Rectal smooth muscle tissue (tissue), 1 donor: ENCODE measurements around the gene B4GALT3.
A peak's percentile ranks its signal among the peaks of the same experiment; 100 is the strongest.
"Not testable (repeated sequence)": the region's sequence is repeated elsewhere in the genome, so short reads cannot be mapped to it uniquely, and the experiment has no call there.

ENCODE experiments used
- H3K27ac ChIP-seq: one replicate; pipeline ENCODE4 v1.7.0; 2013; ENCODE audit warnings: low read depth, low read length, inconsistent platforms
- H3K27me3 ChIP-seq: one replicate; pipeline ENCODE4 v1.7.0; 2013; ENCODE audit warnings: low read length; ENCODE audit not compliant: control insufficient read depth, insufficient read depth
- H3K36me3 ChIP-seq: one replicate; pipeline ENCODE4 v1.7.0; 2013; ENCODE audit warnings: low read length; ENCODE audit not compliant: control insufficient read depth, insufficient read depth
- H3K4me1 ChIP-seq: one replicate; pipeline ENCODE4 v1.7.0; 2013; ENCODE audit warnings: low read length; ENCODE audit not compliant: control insufficient read depth, insufficient read depth
- H3K4me3 ChIP-seq: one replicate; pipeline ENCODE4 v1.7.0; 2013; ENCODE audit warnings: low read length
- H3K9ac ChIP-seq: one replicate; pipeline ENCODE4 v1.7.0; 2013; ENCODE audit warnings: low read length

B4GALT3 gene

DNA sequence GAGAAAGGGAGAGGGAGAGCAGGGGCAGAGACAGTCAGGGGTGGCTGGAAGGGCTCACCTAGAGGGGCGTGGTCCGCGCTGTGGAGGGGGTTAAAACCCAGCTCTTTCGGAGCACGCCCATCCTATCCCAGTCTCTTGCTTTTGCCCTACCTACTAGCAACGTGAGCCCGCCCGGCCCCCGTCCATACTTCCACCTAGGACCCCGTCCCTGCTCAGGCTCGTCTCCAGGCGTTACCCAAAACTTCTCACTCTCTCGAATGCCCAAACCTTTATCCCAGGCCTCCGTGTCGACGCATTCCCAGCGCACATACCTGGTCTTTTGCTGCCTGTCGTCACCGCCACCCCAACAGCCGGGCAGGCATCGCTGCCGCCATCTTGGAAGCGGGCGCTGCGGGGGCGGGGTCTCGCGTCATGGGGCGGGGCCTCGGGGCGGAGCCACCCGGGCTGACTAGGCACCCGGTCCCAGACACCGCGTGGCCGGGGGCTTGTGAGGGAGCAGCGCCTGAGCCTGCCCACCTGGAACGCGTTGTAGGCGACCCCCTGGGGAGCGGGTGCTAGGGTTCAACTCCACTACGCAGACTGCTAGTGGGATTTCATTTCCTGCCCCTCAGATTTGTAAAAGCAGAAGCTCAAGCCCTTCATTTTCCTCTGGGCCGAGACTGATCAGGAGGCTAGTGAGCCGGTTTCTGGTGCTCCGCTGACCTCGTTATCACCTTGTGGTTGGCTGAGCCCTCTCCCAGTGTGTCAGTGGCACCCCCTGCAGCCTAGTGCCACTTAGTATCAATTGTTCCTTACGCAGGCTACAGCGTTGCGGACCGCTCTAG lies at the start of gene B4GALT3:
Gene B4GALT3 (minus strand): TSS at position 396 of the 824 bp plus-strand sequence. CDS start 1,447 bp downstream, outside the sequence.
- Histone ChIP-seq H3K27ac (peak within 1 kb of the TSS; percentile 89), H3K36me3 (peaks cover 17% of the 10 kb centered on the region), H3K27me3 (no peaks in the 10 kb centered on the region), H3K4me1 (peaks cover 9% of the 10 kb centered on the region), H3K9ac (peak within 1 kb of the TSS; percentile 91), H3K4me3 (peak within 1 kb of the TSS; percentile 98)

DNA sequence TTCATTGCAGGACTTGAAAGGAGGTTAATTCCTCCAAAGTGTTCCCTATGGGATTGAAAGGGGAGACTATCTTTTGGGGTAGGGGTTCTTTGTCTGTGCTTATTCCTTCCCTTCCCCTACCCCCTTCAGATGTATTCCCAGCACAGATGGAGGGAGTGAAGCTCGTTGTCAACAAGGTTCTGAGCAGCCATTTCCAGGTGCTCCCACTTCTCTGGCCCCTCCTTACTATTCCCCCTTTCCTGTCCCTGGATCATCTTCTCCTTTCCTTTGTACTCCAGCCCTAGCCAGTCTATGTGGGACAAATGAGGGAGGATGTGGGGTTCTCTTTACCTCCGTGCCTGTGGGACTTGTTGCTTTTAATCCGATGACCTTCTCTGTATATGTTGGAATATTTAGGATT lies 49.5 kb upstream of the B4GALT3 start:
- Histone ChIP-seq H3K36me3 (peaks cover 14% of the 10 kb centered on the region), H3K4me1 (peaks cover 15% of the 10 kb centered on the region), H3K9ac (peak overlapping the region; percentile 26), H3K27ac (peak overlapping the region; percentile 86), H3K4me3 (peak overlapping the region; percentile 99), H3K27me3 (no peaks in the 10 kb centered on the region)

DNA sequence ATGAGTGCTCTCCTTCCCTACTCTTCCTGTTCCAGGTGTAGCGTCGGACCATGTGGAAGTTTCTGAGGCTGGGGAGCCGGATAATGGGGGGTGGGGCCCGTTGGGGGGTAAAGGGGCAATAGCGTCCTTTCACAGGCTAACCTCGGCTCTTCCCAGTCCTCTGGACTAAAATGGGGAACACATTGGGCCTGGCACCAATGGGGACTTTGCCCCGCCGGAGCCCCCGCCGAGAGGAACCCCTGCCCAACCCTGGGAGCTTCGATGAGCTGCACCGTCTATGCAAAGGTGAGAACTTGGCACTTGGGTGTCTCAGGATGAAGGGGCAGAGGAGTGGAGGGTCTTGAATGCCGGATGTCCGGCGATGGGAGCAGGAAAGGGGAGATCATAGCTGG lies 49.0 kb upstream of the B4GALT3 start:
- H3K27me3 ChIP-seq, result no peaks in the 10 kb centered on the region
- peak overlapping the region; percentile 68 for H3K9ac ChIP-seq
- peak overlapping the region; percentile 99 for H3K4me3 ChIP-seq
- H3K36me3 ChIP-seq, result peaks cover 14% of the 10 kb centered on the region
- peaks cover 15% of the 10 kb centered on the region for H3K4me1 ChIP-seq
- H3K27ac ChIP-seq, result peak overlapping the region; percentile 86

DNA sequence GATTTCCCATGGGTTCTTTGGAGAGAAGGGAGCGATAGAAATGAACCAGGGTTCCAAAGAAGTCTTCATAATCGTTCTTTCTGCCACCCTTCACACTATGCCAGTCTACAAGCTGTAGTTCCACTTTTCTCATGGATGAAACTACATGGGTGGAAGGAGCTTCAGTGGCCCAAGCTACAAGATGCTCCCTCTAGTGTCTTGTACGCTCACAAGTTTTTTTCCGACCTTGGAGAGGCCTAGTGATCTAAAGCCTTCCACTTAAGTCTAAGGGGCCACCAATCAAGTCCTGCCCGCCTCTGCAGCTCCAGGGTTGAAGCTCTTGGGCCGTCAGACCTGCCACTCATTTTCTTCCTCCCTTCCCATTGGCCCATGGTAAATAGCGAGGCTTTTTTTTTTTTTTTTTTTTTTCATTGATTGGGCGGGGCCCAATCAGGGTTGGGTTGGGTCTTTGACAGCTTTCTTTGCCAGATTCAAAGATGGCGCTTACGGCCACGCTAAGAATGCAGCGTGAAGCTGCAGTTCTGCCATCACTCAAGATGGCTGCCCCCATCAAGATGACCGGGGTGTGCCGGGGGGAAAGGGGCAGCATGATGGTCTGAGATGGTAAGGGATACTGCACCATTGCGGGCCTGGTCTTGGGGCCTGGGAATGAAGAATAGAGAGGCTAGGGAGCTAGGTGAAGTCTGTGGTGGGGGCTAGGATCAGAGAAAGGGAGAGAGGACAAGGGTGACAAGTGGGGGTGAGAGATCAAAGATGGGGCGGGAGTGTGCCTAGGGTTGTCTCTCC lies 48.4 kb upstream of the B4GALT3 start, which contains the start of gene TOMM40L:
Gene TOMM40L (plus strand): TSS at position 527 of the 786 bp plus-strand sequence. CDS start 430 bp downstream, outside the sequence.
- peak within 1 kb of the TSS; percentile 99 for H3K4me3 ChIP-seq
- H3K27me3 ChIP-seq, result no peaks in the 10 kb centered on the region
- H3K4me1 ChIP-seq, result peaks cover 15% of the 10 kb centered on the region
- peaks cover 14% of the 10 kb centered on the region for H3K36me3 ChIP-seq
- H3K9ac ChIP-seq, result peak within 1 kb of the TSS; percentile 68
- peak within 1 kb of the TSS; percentile 86 for H3K27ac ChIP-seq

DNA sequence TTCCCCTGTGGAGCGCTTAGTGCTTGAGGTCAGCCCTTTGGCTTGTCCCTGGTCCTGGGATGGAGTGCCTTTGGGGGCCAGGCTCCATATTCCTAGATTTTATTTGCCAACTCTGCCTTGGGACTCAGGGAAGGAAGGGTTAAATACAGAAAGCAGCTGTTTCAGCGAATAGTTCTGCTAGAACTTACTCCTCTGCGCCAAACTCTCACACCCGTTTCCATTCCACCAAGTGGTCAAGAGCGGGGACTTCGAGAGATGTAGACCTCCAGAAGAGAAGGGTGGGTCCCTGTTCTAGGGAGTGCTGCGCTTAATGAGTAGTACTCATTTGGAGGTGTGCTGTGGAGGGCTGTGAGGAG lies 47.8 kb upstream of the B4GALT3 start:
- no peak overlapping the region for H3K9ac ChIP-seq
- H3K4me3 ChIP-seq, result peak overlapping the region; percentile 5
- H3K36me3 ChIP-seq, result peaks cover 14% of the 10 kb centered on the region
- H3K4me1 ChIP-seq, result peaks cover 15% of the 10 kb centered on the region
- H3K27ac ChIP-seq, result peak overlapping the region; percentile 74
- no peaks in the 10 kb centered on the region for H3K27me3 ChIP-seq

DNA sequence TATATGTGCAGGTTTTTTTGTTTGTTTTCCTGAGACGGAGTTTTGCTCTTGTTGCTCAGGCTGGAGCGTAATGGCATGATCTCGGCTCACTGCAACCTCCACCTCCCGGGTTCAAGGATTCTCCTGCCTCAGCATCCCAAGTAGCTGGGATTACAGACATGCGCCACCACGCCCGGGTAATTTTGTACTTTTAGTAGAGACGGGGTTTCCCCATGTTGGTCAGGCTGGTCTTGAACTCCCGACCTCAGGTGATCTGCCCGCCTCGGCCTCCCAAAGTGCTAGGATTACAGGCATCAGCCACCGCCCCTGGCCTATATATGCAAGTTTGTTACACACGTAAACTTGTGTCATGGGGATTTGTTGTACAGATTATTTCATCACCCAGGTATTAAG lies 47.4 kb upstream of the B4GALT3 start:
- H3K27me3 ChIP-seq, H3K27ac ChIP-seq, H3K4me3 ChIP-seq, H3K9ac ChIP-seq: not testable (repeated sequence)
- Histone ChIP-seq H3K4me1 (peaks cover 15% of the 10 kb centered on the region), H3K36me3 (peaks cover 12% of the 10 kb centered on the region)

DNA sequence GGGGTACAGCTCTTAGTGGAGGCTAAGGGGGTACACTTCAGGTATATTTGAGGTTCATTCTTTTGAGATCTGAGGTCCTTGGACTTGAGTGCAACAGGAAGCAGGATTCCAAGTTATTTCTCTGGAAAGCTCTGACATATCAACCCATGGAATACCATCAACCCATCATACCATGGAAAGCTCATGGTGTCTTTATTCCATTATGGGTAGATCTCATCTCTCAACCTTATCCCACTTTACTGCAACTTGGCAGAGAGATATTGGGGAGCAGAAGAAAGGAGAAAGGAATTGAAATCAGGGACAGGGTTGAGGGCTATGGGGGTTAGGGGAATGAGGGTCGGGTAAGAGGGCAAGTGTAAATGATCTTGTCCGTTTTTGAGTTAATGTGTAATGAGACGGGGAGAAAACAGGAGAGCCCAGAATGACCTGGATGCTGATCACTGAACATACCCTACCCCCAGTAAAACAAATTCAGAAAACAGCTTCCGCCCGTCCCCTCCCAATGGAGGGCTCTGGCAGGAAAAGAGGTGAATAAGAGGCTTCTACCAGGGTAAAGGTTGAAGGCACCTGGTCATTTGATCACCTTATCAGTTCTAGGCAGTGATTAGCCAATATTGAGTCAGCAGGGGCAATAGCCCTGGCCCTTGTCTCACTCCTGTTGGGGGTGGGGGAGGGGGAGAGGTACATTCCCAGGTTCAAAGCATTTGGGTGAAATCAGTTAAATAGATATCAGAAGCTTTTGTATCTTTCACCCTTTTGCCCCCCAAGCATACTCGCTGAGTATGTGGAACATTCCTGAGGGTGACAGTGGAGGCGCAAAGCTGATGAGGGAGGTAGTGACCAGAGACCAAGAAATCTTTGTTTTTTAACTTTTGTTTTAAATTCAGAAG lies 46.7 kb upstream of the B4GALT3 start:
- Histone ChIP-seq H3K36me3 (peaks cover 9% of the 10 kb centered on the region), H3K27me3 (no peaks in the 10 kb centered on the region), H3K4me1 (peaks cover 15% of the 10 kb centered on the region), H3K9ac (no peak overlapping the region), H3K27ac (no peak overlapping the region), H3K4me3 (no peak overlapping the region)

DNA sequence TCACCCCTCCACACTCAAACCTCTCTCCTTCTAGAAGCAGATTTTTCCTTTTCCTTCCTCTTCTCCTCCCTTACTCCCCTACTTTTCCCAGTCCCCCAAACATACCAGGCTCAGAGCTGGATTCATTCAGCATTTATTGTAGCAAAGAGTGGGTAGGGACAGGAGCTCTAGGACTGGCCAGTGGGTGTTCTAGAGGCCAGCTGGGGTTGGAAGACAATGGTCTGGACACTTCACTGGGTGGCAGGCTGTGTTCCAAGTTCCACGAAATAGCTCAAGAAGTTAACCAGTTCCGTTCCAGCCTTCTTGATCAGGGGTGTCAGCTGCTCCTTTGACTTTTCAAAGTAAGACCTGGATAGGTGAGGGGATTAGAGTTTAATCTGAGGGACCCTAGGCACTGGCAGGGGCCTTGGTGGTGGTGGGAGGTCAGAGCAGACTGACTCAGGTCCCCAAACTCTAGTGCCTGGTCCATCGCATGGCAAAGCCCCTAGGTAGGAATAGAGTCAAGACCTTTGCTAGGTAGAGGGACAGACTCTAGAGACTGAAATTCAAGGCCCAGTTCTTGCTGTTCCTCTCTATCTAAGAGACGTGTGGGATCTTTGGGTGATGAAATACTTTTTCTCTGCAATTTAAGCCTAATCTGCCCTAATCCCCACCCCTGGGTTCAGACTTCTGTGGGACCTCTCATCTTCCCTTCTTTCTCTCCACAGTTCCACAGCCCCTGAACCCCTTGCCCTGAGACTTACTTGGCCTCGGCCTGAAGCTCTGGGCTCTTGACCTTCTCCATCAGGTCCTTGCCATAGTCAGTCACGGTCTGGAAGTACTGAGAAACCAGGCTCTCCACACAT lies 45.1 kb upstream of the B4GALT3 start:
- Histone ChIP-seq H3K4me1 (peaks cover 9% of the 10 kb centered on the region), H3K36me3 (no peaks in the 10 kb centered on the region), H3K27me3 (no peaks in the 10 kb centered on the region), H3K27ac (no peak overlapping the region), H3K9ac (no peak overlapping the region), H3K4me3 (no peak overlapping the region)

DNA sequence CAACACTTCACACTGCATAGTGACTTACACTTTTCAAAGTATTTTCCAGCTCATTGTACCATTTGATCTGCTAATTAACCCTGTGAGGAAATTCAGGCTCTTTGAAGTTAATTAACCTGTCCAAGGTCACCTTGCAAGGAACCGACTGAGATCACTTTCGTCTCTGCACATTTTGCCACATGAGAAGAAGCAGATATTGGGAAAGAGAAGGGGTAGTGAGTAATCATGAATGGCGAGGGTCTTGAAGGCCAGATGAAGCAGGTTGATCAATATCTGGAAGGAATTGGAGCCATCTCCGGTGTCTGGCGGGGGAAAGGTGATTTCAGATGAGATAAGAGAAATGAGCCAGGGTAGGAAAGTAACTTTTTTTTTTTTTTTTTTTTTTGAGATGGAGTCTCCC lies 42.7 kb upstream of the B4GALT3 start:
- H3K36me3 ChIP-seq, result no peaks in the 10 kb centered on the region
- no peaks in the 10 kb centered on the region for H3K27me3 ChIP-seq
- no peak overlapping the region for H3K9ac ChIP-seq
- H3K27ac ChIP-seq, result no peak overlapping the region
- no peak overlapping the region for H3K4me3 ChIP-seq
- no peaks in the 10 kb centered on the region for H3K4me1 ChIP-seq

DNA sequence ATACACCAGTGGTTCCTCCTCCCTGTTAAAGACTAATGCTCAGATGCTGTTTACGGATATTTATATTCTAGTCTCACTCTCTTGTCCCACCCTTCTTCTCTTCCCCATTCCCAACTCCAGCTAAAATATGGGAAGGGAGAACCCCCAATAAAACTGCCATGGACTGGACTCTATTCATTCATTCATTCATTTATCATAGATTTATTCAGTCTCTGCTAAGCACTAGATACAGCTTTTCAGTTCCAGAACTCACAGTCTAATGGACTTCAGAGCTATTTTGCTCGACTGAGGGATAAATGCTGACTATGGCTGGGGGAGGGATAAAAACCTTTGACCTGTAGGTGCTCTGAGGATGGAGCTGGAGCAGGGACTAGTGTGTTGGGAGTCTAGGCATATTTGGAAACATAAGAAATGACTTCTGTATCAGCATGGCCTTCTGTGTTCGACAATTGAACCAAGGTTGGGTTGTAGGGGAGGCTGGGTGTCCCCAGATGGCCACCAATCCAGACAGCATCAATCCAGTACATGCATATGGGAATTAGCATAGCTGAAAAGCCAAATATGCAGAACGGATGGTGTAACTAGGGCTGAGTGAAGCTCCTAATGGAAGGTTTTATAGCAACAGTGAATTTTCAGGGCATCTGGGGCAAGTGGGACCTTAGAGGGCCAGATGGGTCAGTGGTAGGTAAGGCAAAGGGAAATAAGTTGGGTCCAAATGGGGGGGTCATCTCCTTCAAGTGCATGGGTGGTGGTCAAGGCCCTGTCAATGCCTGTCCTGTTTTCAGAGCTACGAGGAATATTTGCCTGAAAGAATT lies 42.0 kb upstream of the B4GALT3 start:
- no peak overlapping the region for H3K9ac ChIP-seq
- no peak overlapping the region for H3K27ac ChIP-seq
- H3K27me3 ChIP-seq, result no peaks in the 10 kb centered on the region
- peaks cover 2% of the 10 kb centered on the region for H3K36me3 ChIP-seq
- H3K4me3 ChIP-seq, result no peak overlapping the region
- no peaks in the 10 kb centered on the region for H3K4me1 ChIP-seq
